Measurements from ENCODE around the gene DNAH1. TPM values are rescaled to one million over a fixed set of nuclear protein-coding genes. Genes with fewer than 3 reads are reported as not detected.

Gene DNAH1
- total RNA-seq, 2 experiments from 2014 or later = 5.8 to 14.2 TPM

DNA sequence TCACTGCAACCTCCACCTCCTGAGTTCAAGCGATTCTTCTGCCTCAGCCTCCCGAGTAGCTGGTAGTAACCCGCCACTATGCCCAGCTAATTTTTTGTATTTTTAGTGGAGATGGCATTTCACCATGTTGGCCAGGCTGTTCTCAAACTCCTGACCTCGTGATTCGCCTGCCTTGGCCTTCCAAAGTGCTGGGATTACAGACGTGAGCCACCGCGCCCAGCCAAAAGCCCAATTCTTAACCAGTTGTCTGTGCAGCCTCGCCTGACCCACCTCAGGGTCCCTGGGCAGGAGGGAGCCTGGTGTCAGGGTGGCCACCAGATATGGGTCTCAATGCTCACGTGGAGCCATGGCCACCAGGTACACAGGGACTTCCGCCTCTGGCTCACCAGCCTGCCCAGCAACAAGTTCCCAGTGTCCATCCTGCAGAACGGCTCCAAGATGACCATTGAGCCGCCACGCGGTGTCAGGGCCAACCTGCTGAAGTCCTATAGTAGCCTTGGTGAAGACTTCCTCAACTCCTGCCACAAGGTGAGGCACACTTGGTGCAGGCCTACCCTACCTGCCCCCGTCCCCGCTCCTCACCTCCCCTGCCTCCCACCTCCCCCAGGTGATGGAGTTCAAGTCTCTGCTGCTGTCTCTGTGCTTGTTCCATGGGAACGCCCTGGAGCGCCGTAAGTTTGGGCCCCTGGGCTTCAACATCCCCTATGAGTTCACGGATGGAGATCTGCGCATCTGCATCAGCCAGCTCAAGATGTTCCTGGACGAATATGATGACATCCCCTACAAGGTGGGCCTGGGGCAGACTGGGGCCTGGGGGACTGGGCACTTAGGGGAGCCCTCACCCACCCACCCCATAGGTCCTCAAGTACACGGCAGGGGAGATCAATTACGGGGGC, 80.1 kb downstream of the DNAH1 start:
- H3K79me2 ChIP-seq (ENCODE audit: insufficient read depth, low read depth, low read length) = no peaks in the 10 kb centered on the region
- H3K4me1 ChIP-seq (ENCODE audit: insufficient read depth, low read length, poor library complexity, severe bottlenecking) = no peaks in the 10 kb centered on the region
- ChIA-PET POLR2A (no interaction called here), CTCF (ENCODE audit: unreplicated experiment) (no interaction called here)
- no peak overlapping the region for H3K27ac ChIP-seq (ENCODE audit: low read depth, low read length, poor library complexity, severe bottlenecking)
- no peaks in the 10 kb centered on the region for H3K9me3 ChIP-seq (ENCODE audit: low read length)
- H3K9me2 ChIP-seq (ENCODE audit: insufficient read depth, low read length) = no peaks in the 10 kb centered on the region
- H2AFZ ChIP-seq (ENCODE audit: low read length) = no peak overlapping the region
- peaks cover 18% of the 10 kb centered on the region; the same call in 1 of the 2 replicates for H3K36me3 ChIP-seq (ENCODE audit: insufficient read depth, low read length)
- no peaks in the 10 kb centered on the region for H4K20me1 ChIP-seq (ENCODE audit: insufficient read depth, low read length)
- DNase-seq (ENCODE audit: low spot score) = no peak
- intact Hi-C loops (cut with micrococcal nuclease; ENCODE audit: unreplicated experiment) = no loop called here
- H3K4me2 ChIP-seq (ENCODE audit: low read length) = no peak overlapping the region
- H3K4me3 ChIP-seq (ENCODE audit: low read depth, low read length, poor library complexity, severe bottlenecking) = no peak overlapping the region
- BruUV-seq (replicated peaks) = no TSS peak
- TF ChIP-seq, protein P1, sequence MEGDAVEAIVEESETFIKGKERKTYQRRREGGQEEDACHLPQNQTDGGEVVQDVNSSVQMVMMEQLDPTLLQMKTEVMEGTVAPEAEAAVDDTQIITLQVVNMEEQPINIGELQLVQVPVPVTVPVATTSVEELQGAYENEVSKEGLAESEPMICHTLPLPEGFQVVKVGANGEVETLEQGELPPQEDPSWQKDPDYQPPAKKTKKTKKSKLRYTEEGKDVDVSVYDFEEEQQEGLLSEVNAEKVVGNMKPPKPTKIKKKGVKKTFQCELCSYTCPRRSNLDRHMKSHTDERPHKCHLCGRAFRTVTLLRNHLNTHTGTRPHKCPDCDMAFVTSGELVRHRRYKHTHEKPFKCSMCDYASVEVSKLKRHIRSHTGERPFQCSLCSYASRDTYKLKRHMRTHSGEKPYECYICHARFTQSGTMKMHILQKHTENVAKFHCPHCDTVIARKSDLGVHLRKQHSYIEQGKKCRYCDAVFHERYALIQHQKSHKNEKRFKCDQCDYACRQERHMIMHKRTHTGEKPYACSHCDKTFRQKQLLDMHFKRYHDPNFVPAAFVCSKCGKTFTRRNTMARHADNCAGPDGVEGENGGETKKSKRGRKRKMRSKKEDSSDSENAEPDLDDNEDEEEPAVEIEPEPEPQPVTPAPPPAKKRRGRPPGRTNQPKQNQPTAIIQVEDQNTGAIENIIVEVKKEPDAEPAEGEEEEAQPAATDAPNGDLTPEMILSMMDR (conservative IDR thresholded peaks at IDR 0.05; ENCODE audit: low read length) = no peak
- no peak for TF ChIP-seq EZH2phosphoT487 (IDR thresholded peaks at IDR 0.05; ENCODE audit: borderline replicate concordance, low read depth, low read length)

DNA sequence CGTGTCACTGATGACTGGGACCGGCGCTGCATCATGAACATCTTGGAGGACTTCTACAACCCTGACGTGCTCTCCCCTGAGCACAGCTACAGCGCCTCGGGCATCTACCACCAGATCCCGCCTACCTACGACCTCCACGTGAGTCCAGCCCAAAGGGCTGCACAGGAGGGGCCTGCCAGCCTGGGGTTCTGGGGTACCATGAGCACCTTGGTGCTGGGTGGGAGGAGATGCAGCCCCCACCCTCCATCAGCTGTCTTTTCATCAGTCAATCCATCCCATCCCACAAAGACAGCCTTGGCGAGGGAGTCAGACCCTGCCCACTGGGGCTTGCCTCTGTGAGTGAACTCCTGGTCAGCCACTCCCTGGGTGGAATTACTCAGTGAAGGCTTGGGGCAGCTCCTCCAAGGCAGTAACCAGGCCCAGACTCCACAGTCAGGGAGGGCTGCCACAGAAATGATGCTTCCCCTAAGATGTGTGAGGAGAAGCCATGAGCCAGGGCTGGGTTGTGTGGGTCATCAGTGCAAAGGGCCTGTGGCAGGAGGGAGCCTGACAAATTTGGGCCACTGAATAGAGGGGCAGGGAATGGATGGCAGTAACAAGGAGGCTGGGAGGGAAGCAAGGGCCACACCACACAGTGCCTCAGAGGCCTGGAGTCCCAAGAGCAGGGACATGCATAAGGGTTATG, 80.9 kb downstream of the DNAH1 start:
- CTCF ChIA-PET (ENCODE audit: unreplicated experiment) = no interaction called here
- H3K4me2 ChIP-seq (ENCODE audit: low read length) = no peak overlapping the region
- TF ChIP-seq EZH2phosphoT487 (IDR thresholded peaks at IDR 0.05; ENCODE audit: borderline replicate concordance, low read depth, low read length) = no peak
- TF ChIP-seq, protein P1 (conservative IDR thresholded peaks at IDR 0.05; ENCODE audit: low read length) = no peak

More for the DNA sequence above, 80.9 kb downstream of the DNAH1 start:
- Histone ChIP-seq H3K9me2 (ENCODE audit: insufficient read depth, low read length) (no peaks in the 10 kb centered on the region), H3K36me3 (ENCODE audit: insufficient read depth, low read length) (peaks cover 26% of the 10 kb centered on the region), H3K4me1 (ENCODE audit: insufficient read depth, low read length, poor library complexity, severe bottlenecking) (no peaks in the 10 kb centered on the region), H2AFZ (ENCODE audit: low read length) (no peak overlapping the region), H4K20me1 (ENCODE audit: insufficient read depth, low read length) (no peaks in the 10 kb centered on the region), H3K4me3 (ENCODE audit: low read depth, low read length, poor library complexity, severe bottlenecking) (no peak overlapping the region), H3K79me2 (ENCODE audit: insufficient read depth, low read depth, low read length) (no peaks in the 10 kb centered on the region), H3K9me3 (ENCODE audit: low read length) (no peaks in the 10 kb centered on the region), H3K27ac (ENCODE audit: low read depth, low read length, poor library complexity, severe bottlenecking) (no peak overlapping the region)
- DNase-seq (ENCODE audit: low spot score) = no peak
- intact Hi-C loops (cut with micrococcal nuclease; ENCODE audit: unreplicated experiment) = no loop called here
- POLR2A ChIA-PET = no interaction called here
- BruUV-seq (replicated peaks) = no TSS peak
